D341Med (cell line): ENCODE data around the gene CST4.
"Not testable (repeated sequence)": the region's sequence is repeated elsewhere in the genome, so short reads cannot be mapped to it uniquely, and the experiment has no call there.

ENCODE experiments used
- DNase-seq: peaks from one replicate; pipeline ENCODE4 v3.0.0; 2012; ENCODE audit warnings: low spot score

The CST4 gene

GRCh38 chr20:23687986-23688385, 852 bp downstream of the CST4 start:
- no peak for DNase-seq

DNA sequence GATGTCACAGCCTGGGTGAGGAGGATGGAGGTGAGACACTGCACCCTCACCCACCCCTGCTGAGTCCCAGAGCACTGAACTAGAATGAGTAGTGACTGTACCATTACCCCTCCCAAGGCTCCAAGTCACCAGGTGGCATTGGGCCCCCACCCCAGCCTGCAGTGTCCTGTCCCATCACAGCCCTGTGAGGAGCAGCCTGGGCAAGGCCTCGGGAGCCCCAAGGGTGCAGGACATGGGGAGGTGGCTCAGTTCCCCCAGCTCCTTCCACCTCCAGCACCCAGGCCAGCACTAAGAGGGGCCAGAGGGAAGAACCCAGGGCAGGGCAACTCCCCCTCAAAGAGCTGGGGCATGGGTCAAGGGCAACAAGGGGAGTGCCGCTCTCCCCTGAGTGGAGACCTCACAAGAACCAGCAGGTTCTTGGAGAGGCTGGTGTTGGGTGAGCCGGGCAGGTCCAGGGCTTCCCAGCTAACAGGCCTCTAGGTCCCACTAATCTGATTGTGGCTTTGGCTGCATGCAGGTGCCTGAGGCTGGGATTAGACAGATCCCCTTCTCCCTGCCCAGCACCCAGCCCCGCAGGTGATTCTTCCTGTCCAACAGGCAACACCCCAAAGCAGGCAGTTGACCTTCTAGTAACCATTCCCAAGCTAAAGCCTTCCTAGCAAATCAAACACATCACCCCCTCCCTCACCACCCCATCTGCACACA, 2.6 kb downstream of the CST4 start:
- no peak for DNase-seq

DNA sequence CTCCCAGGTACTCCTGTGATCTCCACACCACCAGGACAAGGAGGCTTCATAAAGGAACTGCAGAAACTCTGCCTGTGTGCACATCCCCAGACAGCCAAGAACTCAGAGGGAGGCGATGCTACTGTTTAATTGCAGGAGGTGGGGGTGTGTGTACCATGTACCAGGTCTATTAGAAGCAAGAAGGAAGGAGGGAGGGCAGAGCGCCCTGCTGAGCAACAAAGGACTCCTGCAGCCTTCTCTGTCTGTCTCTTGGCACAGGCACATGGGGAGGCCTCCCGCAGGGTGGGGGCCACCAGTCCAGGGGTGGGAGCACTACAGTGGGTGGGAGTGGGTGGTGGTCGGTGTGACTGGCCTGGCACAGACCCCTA, 3.3 kb downstream of the CST4 start:
- not testable (repeated sequence) for DNase-seq

- no peak for DNase-seq
Observed at GRCh38 chr20:23684261-23684660, 4.6 kb downstream of the CST4 start.

DNA sequence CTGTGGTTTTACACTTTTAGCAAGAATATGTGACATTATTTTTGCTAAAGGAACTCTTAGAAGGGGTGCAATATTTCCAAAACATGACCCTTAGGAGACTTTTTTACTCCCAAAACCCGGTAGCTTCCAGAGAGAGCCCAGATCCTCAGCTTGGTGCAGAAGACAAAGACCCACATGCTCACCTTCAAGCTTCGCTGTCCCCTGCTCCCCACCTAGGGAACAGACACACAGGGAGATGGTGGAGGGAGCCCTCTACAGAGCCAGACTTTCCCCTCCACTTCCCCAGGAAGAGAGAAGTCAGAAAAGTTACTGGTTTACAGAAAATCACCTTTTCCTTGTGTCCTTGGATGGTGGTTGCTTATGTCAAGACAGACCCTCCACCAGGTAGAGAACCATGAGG, 5.0 kb downstream of the CST4 start:
- DNase-seq, result no peak

- no peak for DNase-seq
Observed at GRCh38 chr20:23683281-23683680, 5.6 kb downstream of the CST4 start.

DNA sequence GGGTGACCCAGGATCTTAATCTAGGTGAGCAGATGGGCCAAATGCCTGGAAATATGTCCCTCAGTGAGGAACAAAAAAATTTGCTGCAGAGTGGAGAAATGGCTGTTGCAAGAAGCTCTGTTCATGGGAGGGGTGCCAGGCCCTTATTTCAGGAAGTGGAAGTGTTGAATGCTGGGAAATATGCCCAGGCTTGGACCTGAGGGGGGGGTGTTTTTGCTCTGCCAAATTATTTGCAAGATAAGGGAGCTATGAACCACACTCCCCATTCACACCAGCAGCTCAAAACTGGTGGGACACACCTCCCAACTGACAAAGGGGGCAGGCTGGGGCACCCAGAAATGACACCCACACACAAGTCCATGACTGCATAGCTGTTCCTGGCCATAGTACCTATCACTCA, 8.7 kb downstream of the CST4 start:
- DNase-seq, result no peak

GRCh38 chr20:23679133-23680092, 9.4 kb downstream of the CST4 start:
- no peak for DNase-seq

DNA sequence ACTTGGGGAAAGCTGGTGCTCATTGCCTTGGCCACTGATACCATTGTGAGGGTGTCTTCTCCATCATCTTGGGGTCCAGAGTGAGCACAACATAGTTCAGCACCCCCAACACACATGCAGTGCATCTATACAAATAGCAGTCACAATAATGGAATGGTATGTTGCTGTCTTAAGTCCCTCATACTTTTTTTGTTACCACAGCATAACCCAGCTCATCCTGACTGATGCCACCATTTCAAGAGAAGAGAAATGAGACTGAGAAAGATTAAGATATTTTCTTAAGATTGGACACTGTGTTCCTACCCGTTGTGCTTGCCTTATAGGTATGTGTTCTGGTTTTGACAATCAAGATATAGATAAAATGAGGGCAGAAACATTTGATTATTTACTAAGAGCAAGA, 15.6 kb downstream of the CST4 start:
- no peak for DNase-seq

DNA sequence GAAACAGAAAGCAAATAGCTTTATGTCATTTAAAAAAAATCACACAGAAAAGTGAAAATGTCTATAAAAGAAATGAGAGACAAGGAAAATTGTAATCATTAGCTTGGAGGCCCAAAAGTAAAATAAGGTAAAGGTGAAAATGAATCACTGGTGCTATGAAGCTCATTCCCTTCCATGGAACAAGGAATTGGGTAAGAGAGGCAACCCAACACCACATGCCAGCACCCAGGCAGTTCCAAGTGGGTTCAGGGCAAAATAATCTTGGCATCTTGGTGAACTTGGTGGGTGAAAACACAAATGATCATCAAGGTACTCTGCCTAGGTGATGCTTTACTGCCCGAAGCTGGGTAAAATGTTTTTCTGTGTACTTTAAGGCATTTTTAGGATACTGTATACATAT, 16.7 kb downstream of the CST4 start:
- DNase-seq, result no peak

- DNase-seq, result no peak
Observed at GRCh38 chr20:23671479-23671878, 17.4 kb downstream of the CST4 start.

DNA sequence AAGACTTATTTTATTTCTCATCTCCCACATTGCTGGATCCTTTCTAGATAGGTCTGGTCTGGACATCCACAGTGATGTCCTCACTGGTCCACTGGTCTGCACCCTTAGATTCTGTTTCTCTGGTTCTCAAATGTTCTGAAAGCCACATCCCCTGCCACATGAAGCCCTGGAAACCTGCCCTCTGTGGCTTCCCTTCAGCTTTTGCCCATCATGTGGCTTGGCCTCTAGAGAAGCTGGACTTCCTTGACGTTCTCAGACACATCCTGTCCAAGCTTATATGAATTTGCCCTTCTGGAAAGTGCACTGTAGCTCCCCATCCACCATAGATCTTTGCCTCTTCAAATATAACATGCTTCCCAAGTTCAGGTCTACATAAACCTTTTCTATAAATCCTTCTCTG, 18.5 kb downstream of the CST4 start:
- no peak for DNase-seq

GRCh38 chr20:23669866-23670265, 19.0 kb downstream of the CST4 start:
- no peak for DNase-seq

- no peak for DNase-seq
Observed at GRCh38 chr20:23669327-23669726, 19.5 kb downstream of the CST4 start.

GRCh38 chr20:23668477-23668951, 20.3 kb downstream of the CST4 start:
- DNase-seq, result peak; percentile 77

- DNase-seq, result no peak
Observed at GRCh38 chr20:23667666-23668065, 21.2 kb downstream of the CST4 start.

- DNase-seq, result no peak
Observed at GRCh38 chr20:23666698-23667097, 22.1 kb downstream of the CST4 start.

GRCh38 chr20:23666189-23666588, 22.6 kb downstream of the CST4 start:
- DNase-seq, result no peak

DNA sequence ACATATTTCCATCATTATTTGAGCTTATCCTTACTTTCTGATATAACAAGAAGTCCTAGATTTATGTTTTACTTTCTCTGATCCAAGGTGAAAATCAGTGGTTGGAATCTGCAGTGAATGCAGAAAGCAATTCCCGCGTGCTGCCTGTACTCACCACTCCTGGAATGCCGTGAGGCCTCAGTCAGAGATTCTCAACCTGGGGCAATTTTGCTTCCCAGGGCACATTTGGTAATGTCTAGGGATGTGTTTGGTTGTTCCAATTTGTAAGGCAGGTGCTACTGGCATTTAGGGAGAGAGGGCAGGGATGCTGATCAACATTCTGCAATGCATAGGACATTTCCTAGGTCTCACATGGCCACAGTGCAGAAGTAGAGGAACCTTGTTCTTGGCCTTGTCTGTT, 23.9 kb downstream of the CST4 start:
- DNase-seq, result no peak

DNA sequence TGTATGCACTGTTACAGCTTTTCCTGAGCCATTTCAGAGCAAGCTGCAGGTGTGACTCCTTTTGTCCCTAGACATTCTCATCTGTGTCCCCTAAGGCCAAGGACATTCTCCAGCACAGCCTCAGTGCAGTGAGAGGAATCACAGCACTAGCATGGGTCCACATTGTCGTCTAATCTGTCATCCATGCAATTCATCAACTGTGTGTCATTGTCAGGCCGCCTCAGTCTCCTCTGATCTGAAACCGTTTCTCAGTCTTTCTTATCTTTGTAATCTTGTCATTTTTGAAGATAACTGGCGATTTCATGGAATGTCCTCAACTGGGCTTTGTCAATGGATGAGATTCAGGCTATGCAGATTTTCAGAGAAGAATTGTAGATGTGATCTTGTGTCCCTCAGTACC, 24.8 kb downstream of the CST4 start:
- DNase-seq, result not testable (repeated sequence)

DNA sequence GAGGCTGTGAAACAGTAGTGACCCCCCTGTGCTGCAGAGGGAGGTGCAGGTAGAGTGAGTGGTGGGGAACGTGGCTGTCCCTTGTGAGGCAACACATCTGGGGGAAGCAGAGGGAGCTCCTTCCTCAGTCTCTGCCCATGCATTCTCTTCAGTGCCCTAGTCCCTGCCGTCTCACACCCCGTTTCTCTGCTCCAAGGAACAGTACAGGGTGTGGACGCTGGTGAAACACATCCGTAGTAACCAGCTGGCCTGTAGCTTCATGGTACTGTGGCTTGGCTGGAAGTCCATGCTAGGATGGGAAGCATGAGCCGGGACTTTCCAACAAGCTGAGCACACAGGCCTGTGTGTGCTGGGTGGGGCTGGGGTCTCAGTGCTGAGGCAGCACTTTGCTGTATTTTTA, 25.7 kb downstream of the CST4 start:
- DNase-seq, result no peak

DNA sequence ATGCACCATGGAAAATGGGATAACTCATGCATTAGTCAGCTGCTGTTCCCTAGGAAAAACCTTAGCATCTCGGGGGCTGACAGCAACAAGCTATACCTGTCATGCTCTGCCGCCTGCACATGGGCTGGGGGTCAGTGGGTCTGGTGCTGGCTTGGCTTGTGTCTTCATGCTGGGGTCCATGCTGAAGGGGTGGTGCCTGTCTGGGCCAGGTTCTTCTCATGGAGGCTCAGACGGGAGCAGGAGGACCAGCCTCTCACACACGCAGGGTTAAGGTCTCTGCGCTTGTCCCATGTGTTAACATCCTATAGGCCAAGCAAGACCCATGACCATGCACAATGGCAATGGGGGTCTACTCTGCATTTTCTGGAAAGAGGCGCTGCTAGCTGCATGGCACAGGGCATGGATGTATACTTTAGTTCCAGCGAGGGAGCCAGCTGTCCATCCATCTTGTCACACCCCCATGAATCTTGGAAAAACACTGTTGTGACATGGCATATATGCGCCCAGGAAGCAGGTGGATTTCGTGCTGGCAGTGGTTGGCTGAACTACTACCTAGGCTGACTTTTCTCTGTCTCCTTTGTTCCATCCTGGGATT, 26.5 kb downstream of the CST4 start:
- DNase-seq, result no peak

DNA sequence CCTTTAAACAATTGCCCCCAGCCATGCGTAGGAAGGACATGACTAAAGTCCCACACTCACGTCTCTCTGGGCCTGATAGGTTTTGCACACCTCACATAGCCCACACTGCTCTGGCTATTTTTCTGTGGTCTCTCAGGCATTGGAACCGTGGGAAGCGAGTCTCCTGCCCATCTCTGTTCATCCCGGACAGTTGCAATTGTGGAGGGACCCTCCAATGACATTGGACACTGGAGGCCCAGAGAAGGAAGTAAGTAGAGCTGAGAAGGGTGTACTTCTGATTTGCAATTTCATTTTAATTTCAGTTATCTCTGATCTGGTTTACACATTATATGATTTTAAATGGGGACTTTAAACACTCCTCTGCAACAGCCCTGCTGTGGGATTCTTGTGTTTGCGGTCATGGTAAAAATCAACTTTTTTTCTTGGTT, 27.8 kb downstream of the CST4 start:
- DNase-seq, result no peak
